Measurements from ENCODE around the gene PARP6.

GRCh38 chr15:72195101-72195511 lies 77.2 kb downstream of the PARP6 start:
- TF ChIP-seq EZH2phosphoT487 (IDR thresholded peaks at IDR 0.05; ENCODE audit: borderline replicate concordance, low read depth) (no peak), CTCF (IDR thresholded peaks at IDR 0.05) (no peak), SIN3A (IDR thresholded peaks at IDR 0.05; ENCODE audit: borderline replicate concordance, low read depth, low read length) (no peak), SMC3 (IDR thresholded peaks at IDR 0.05; ENCODE audit: low read depth, low read length) (no peak)

Data from SK-N-SH (cell line).